Esophagus (tissue), 2 donors: Measurements from ENCODE around the gene ZNF3. TPM values are rescaled to one million over a fixed set of nuclear protein-coding genes. Genes with fewer than 3 reads are reported as not detected.

Experiments used
- H3K27ac ChIP-seq, 2 donors: one replicate each; pipeline ENCODE4 v1.5.1; 2013; ENCODE audit warnings: low read depth in 2 of 2, mild to moderate bottlenecking in 2 of 2, inconsistent platforms in 1 of 2, low read length in 1 of 2, moderate library complexity in 1 of 2
- H3K27me3 ChIP-seq, 2 donors: one replicate each; pipeline ENCODE4 v1.6.1; 2013; ENCODE audit warnings: low read length in 2 of 2, control low read depth in 1 of 2, mild to moderate bottlenecking in 1 of 2; ENCODE audit not compliant: insufficient read depth in 2 of 2, control insufficient read depth in 1 of 2
- H3K36me3 ChIP-seq, 2 donors: one replicate each; pipeline ENCODE4 v1.6.1; 2013; ENCODE audit warnings: low read length in 1 of 2; ENCODE audit not compliant: control insufficient read depth in 2 of 2, insufficient read depth in 2 of 2
- H3K4me1 ChIP-seq, 2 donors: one replicate each; pipeline ENCODE4 v1.6.1; 2013; ENCODE audit warnings: low read length in 1 of 2; ENCODE audit not compliant: control insufficient read depth in 2 of 2, insufficient read depth in 2 of 2
- H3K4me3 ChIP-seq, 2 donors: one replicate each; pipeline ENCODE4 v1.5.1; 2013; ENCODE audit warnings: low read length in 2 of 2, mild to moderate bottlenecking in 2 of 2, low read depth in 1 of 2, moderate library complexity in 1 of 2
- H3K9me3 ChIP-seq, 2 donors: one replicate each; pipeline ENCODE4 v1.6.1; 2013; ENCODE audit warnings: mild to moderate bottlenecking in 2 of 2, low read depth in 1 of 2, low read length in 1 of 2, moderate library complexity in 1 of 2; ENCODE audit not compliant: control insufficient read depth in 2 of 2, insufficient read depth in 1 of 2
- WGBS, 2 donors: extraction: QIAGEN DNeasy Blood & Tissue Kit; methylation state at CpG; one replicate each; pipeline ENCODE4 v1.1.7; 2013; 5-methylcytosine and 5-hydroxymethylcytosine counted together
- polyA plus RNA-seq, 2 donors: library from polyadenylated mRNA; stranded (reverse); fragments of 200-250 nt; gene quantifications; one replicate each; pipeline ENCODE4 v1.2.3, GENCODE V29; 2013
- donor health status: healthy with polysubstance abuse.
- donor health status: Bipolar disorder and iron deficiency.

ZNF3 gene
- polyA plus RNA-seq, 2 donors: 10.4 to 14.6 TPM

GRCh38 chr7:100040575-100040974 is 40.9 kb downstream of the ZNF3 start:
- peak overlapping the region in 1 of 2 donors; percentile 1 for H3K27ac ChIP-seq
- H3K4me1 ChIP-seq: no peaks in the 10 kb centered on the region
- H3K9me3 ChIP-seq: no peaks in the 10 kb centered on the region
- WGBS, 2 donors: 66 to 76% methylated on average over 7 of the region's 7 CpGs
- no peaks in the 10 kb centered on the region for H3K27me3 ChIP-seq
- peaks cover 2 to 5% of the 10 kb centered on the region in 2 donors for H3K36me3 ChIP-seq
- no peak overlapping the region for H3K4me3 ChIP-seq

- Histone ChIP-seq H3K36me3 (peaks cover 11 to 14% of the 10 kb centered on the region in 2 donors), H3K9me3 (no peaks in the 10 kb centered on the region), H3K4me1 (no peaks in the 10 kb centered on the region), H3K4me3 (no peak overlapping the region), H3K27me3 (no peaks in the 10 kb centered on the region), H3K27ac (no peak overlapping the region)
- 92 to 96% methylated on average over 7 of the region's 7 CpGs for WGBS, 2 donors
Measured at GRCh38 chr7:100038326-100038725, 43.2 kb downstream of the ZNF3 start.

GRCh38 chr7:100035876-100036275 is 45.6 kb downstream of the ZNF3 start:
- Histone ChIP-seq H3K4me1 (no peaks in the 10 kb centered on the region), H3K4me3 (no peak overlapping the region), H3K27me3 (no peaks in the 10 kb centered on the region), H3K36me3 (peaks cover 15% of the 10 kb centered on the region in 2 donors), H3K9me3 (no peaks in the 10 kb centered on the region), H3K27ac (peak overlapping the region in 1 of 2 donors; percentile 13)
- WGBS, 2 donors: 91 to 96% methylated on average over 6 of the region's 6 CpGs

- H3K36me3 ChIP-seq: peaks cover 17 to 24% of the 10 kb centered on the region in 2 donors
- no peak overlapping the region for H3K4me3 ChIP-seq
- H3K4me1 ChIP-seq: no peaks in the 10 kb centered on the region
- WGBS, 2 donors: 69 to 71% methylated on average over 8 of the region's 8 CpGs
- no peak overlapping the region for H3K27ac ChIP-seq
- no peaks in the 10 kb centered on the region for H3K9me3 ChIP-seq
- no peaks in the 10 kb centered on the region for H3K27me3 ChIP-seq
Measured at GRCh38 chr7:100034871-100035510, 46.5 kb downstream of the ZNF3 start.

GRCh38 chr7:100033526-100033925 is 48.0 kb downstream of the ZNF3 start:
- Histone ChIP-seq H3K9me3 (no peaks in the 10 kb centered on the region), H3K4me3 (no peak overlapping the region), H3K27ac (no peak overlapping the region), H3K27me3 (no peaks in the 10 kb centered on the region), H3K36me3 (peaks cover 17 to 29% of the 10 kb centered on the region in 2 donors), H3K4me1 (no peaks in the 10 kb centered on the region)
- 93 to 94% methylated on average over 6 of the region's 6 CpGs for WGBS, 2 donors

GRCh38 chr7:100029596-100029995 is 51.9 kb downstream of the ZNF3 start:
- H3K4me1 ChIP-seq: no peaks in the 10 kb centered on the region
- H3K9me3 ChIP-seq: no peaks in the 10 kb centered on the region
- H3K27me3 ChIP-seq: no peaks in the 10 kb centered on the region
- H3K27ac ChIP-seq: no peak overlapping the region
- peaks cover 12 to 29% of the 10 kb centered on the region in 2 donors for H3K36me3 ChIP-seq
- 59 to 64% methylated on average over 5 of the region's 5 CpGs for WGBS, 2 donors
- no peak overlapping the region for H3K4me3 ChIP-seq

- H3K27me3 ChIP-seq: no peaks in the 10 kb centered on the region
- H3K4me1 ChIP-seq: peaks cover 0 to 7% of the 10 kb centered on the region in 2 donors
- no peaks in the 10 kb centered on the region for H3K9me3 ChIP-seq
- no peak overlapping the region for H3K27ac ChIP-seq
- whole genome bisulfite sequencing, 2 donors: 85 to 86% methylated on average over 11 of the region's 11 CpGs
- no peak overlapping the region for H3K4me3 ChIP-seq
- H3K36me3 ChIP-seq: peaks cover 15 to 32% of the 10 kb centered on the region in 2 donors
Measured at GRCh38 chr7:100027197-100027596, 54.3 kb downstream of the ZNF3 start.

GRCh38 chr7:100024020-100024619 is 57.4 kb downstream of the ZNF3 start:
- WGBS, 2 donors: 62 to 71% methylated on average over 12 of the region's 12 CpGs
- Histone ChIP-seq H3K4me1 (peaks cover 0 to 7% of the 10 kb centered on the region in 2 donors), H3K27ac (peak overlapping the region; percentile 73 to 87), H3K36me3 (peaks cover 14 to 16% of the 10 kb centered on the region in 2 donors), H3K4me3 (no peak overlapping the region), H3K9me3 (no peaks in the 10 kb centered on the region), H3K27me3 (no peaks in the 10 kb centered on the region)

- H3K27ac ChIP-seq: peak overlapping the region; percentile 73 to 87
- H3K36me3 ChIP-seq: peaks cover 14 to 16% of the 10 kb centered on the region in 2 donors
- 72% methylated on average over 12 of the region's 12 CpGs for WGBS, 2 donors
- peaks cover 0 to 7% of the 10 kb centered on the region in 2 donors for H3K4me1 ChIP-seq
- no peaks in the 10 kb centered on the region for H3K9me3 ChIP-seq
- H3K4me3 ChIP-seq: no peak overlapping the region
- H3K27me3 ChIP-seq: no peaks in the 10 kb centered on the region
Measured at GRCh38 chr7:100023526-100023925, 58.0 kb downstream of the ZNF3 start.

GRCh38 chr7:100022621-100023020 is 58.9 kb downstream of the ZNF3 start:
- 38 to 44% methylated on average over 5 of the region's 5 CpGs for WGBS, 2 donors
- Histone ChIP-seq H3K4me3 (no peak overlapping the region), H3K36me3 (peaks cover 14 to 16% of the 10 kb centered on the region in 2 donors), H3K4me1 (peaks cover 0 to 7% of the 10 kb centered on the region in 2 donors), H3K27me3 (no peaks in the 10 kb centered on the region), H3K27ac (peak overlapping the region; percentile 73 to 87), H3K9me3 (no peaks in the 10 kb centered on the region)
